Right atrium auricular region (tissue), 2 donors: ENCODE results near the gene STK10. TPM values are rescaled to one million over a fixed set of nuclear protein-coding genes. Genes with fewer than 3 reads are reported as not detected.

Source experiments
- DNase-seq: peaks from one replicate; pipeline ENCODE4 v3.0.0-alpha.2; 2019; ENCODE audit warnings: low spot score
- H3K27ac ChIP-seq, 2 donors: fragments of 200-600 bp; sonication (generic); 1 replicate in 1 of 2; 2 replicates in 1 of 2; pipeline ENCODE4 v1.5.1; 2016 to 2019
- H3K27me3 ChIP-seq, 2 donors: fragments of 200-600 bp; sonication (generic); one replicate each; pipeline versions ENCODE4 v1.5.1 to v1.6.0; 2017 to 2019
- H3K36me3 ChIP-seq: fragments of 200-600 bp; sonication (generic); one replicate; pipeline ENCODE4 v1.5.1; 2016
- H3K4me1 ChIP-seq, 2 donors: fragments of 200-600 bp; sonication (generic); one replicate each; pipeline versions ENCODE4 v1.5.1 to v1.6.0; 2017 to 2019
- H3K4me3 ChIP-seq, 2 donors: fragments of 200-600 bp; sonication (generic); 1 replicate in 1 of 2; 2 replicates in 1 of 2; pipeline ENCODE4 v1.5.1; 2017 to 2019; ENCODE audit warnings: mild to moderate bottlenecking in 1 of 2, moderate library complexity in 1 of 2
- H3K9me3 ChIP-seq, 2 donors: fragments of 200-600 bp; sonication (generic); one replicate each; pipeline ENCODE4 v1.5.1; 2019
- CTCF ChIP-seq, 2 donors: fragments of 200-600 bp; sonication (generic); IDR thresholded peaks; one replicate each; pipeline ENCODE4 v1.5.1; 2019; ENCODE audit warnings: antibody characterized with exemption in 2 of 2
- total RNA-seq, 2 donors: library from RNA; depleted of rRNA; stranded (reverse); fragments of >200 nt; gene quantifications; one replicate each; pipeline ENCODE4 v1.1.0, GENCODE V29; 2016

STK10 gene
- total RNA-seq, 2 donors from 2014 or later: 6.9 to 10.8 TPM

DNA sequence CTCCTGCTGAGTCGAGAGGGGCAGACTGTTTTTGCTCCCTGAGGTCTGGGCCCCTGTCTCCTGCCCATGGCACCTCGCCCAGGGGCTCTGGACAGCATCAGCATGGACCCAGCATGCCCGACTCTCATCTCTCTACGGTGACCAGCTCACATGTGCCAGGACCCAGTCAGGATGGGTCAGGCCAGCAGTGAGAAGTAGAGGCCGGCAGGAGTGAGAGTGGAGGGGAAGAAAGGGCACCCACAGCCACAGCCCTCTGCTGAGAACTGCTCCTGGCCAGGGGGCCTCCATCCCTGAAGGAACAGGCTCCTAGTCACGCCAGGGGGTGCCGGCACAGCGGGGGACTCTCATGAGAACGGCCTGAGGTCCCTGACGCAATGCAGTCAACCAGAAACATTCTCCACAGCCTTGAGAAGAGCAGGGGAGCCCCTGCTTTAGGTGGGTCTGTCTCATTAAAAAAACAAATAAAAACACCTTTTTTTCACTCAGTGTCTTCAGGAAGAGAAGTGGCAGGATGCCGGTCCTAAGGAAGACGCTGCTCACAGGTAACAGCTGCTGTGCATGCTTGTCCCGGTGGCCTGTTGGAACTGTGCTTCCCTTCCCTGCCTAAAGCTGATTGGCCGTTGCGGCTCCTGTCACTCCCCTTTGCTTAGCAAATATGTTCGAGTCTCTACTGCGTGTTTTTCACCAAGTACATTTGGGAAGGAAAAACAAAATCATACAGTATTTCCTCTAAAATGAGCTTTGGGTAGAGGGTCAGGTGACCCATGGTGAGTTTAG, 95.9 kb downstream of the STK10 start:
- peaks cover 0 to 12% of the 10 kb centered on the region in 2 donors for H3K4me1 ChIP-seq
- no peaks in the 10 kb centered on the region for H3K27me3 ChIP-seq
- no peak for TF ChIP-seq CTCF (IDR thresholded peaks at IDR 0.05)
- peaks cover 4% of the 10 kb centered on the region for H3K36me3 ChIP-seq
- H3K4me3 ChIP-seq: no peak overlapping the region
- no peaks in the 10 kb centered on the region for H3K9me3 ChIP-seq
- no peak for DNase-seq
- no peak overlapping the region for H3K27ac ChIP-seq

GRCh38 chr5:172090976-172091547, 97.0 kb downstream of the STK10 start:
- Histone ChIP-seq H3K27ac (no peak overlapping the region), H3K27me3 (no peaks in the 10 kb centered on the region), H3K36me3 (peaks cover 4% of the 10 kb centered on the region), H3K4me1 (peaks cover 0 to 12% of the 10 kb centered on the region in 2 donors), H3K4me3 (no peak overlapping the region), H3K9me3 (no peaks in the 10 kb centered on the region)
- TF ChIP-seq CTCF (IDR thresholded peaks at IDR 0.05): no peak
- no peak for DNase-seq

GRCh38 chr5:172089298-172090117, 98.5 kb downstream of the STK10 start:
- no peak for DNase-seq
- no peaks in the 10 kb centered on the region for H3K27me3 ChIP-seq
- peaks cover 4% of the 10 kb centered on the region for H3K36me3 ChIP-seq
- H3K4me3 ChIP-seq: no peak overlapping the region
- no peak for TF ChIP-seq CTCF (IDR thresholded peaks at IDR 0.05)
- H3K9me3 ChIP-seq: no peaks in the 10 kb centered on the region
- H3K27ac ChIP-seq: no peak overlapping the region
- H3K4me1 ChIP-seq: peaks cover 0 to 12% of the 10 kb centered on the region in 2 donors

DNA sequence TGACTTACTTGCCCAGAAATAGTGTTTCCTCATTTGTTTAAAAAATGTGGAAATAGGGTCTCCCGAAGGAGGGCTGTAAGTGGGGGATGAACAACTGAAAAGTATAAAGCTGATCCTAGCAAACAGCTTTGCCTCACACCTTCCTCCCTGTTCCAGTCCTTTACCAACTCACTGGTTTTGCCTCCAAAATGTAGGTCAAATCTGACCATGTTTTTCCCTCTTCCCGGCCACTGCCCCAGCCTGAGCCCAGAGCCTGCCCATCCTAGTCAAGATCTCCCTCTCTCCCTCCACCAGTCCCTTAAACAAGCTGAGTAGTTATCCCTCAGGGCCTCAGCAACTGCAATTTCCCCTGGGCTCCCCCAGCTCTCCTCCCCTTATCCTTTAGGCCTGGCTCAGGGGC, 99.2 kb downstream of the STK10 start:
- Histone ChIP-seq H3K27ac (no peak overlapping the region), H3K9me3 (no peaks in the 10 kb centered on the region), H3K4me1 (peaks cover 0 to 5% of the 10 kb centered on the region in 2 donors), H3K4me3 (no peak overlapping the region), H3K36me3 (peaks cover 4% of the 10 kb centered on the region), H3K27me3 (no peaks in the 10 kb centered on the region)
- DNase-seq: no peak
- TF ChIP-seq CTCF (IDR thresholded peaks at IDR 0.05): no peak

DNA sequence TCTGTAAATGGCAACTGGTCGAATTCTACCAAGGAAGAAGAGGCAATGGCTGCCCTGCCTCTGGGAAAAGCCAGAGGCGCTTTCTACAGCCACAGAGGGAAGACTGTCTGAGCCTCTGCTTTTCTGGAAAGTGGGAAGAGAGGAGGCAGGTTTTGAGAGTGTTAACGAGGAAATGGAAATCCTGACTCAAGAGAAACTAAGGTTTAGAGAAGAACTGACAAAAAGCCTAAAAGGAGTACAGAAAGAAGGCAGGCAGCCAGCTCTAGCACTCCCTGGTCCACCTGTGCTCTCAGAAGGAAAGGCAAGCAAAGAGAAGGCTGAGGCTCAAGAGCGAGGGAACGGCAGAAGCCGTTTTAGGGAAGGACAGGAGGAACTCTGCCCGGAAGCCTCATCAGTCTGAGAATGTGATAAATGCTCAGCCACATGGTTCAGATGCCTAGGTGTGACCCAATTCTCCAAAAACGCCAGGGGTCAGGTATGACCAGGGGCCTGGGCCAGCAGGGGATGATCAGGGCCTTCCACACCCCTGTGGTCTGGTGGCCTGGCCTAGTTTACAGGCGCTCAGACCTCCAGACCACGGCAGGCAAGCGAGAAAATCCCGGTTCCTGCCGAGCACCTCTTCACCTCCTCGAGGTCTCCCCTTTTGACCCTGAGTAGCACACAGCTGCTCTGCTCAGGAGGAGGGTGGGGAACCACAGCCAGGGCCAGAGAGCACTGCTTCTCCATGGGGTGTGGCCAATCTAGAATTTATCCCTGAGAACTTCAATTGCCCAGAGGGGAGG, 101.6 kb downstream of the STK10 start:
- no peak overlapping the region for H3K4me3 ChIP-seq
- no peaks in the 10 kb centered on the region for H3K27me3 ChIP-seq
- H3K9me3 ChIP-seq: no peaks in the 10 kb centered on the region
- no peak for TF ChIP-seq CTCF (IDR thresholded peaks at IDR 0.05)
- H3K36me3 ChIP-seq: no peaks in the 10 kb centered on the region
- no peaks in the 10 kb centered on the region for H3K4me1 ChIP-seq
- no peak overlapping the region for H3K27ac ChIP-seq
- no peak for DNase-seq
